Thoracic aorta (tissue), 2 donors: ENCODE measurements around the gene PSD. TPM values are rescaled to one million over a fixed set of nuclear protein-coding genes. Genes with fewer than 3 reads are reported as not detected.

Experiments
- ATAC-seq: fragments of 150-250 bp; one replicate; pipeline ENCODE4 v1.8.0; 2017; ENCODE audit warnings: low read depth; ENCODE audit not compliant: insufficient number of reproducible peaks, low FRiP score
- DNase-seq: peaks from one replicate; pipeline ENCODE4 v3.0.0-alpha.2; 2020; ENCODE audit warnings: low spot score
- H3K27ac ChIP-seq, 2 donors: fragments of 200-600 bp; sonication (generic); 1 replicate in 1 of 2; 2 replicates in 1 of 2; pipeline ENCODE4 v1.5.1; 2016; ENCODE audit warnings: mild to moderate bottlenecking in 2 of 2, moderate library complexity in 2 of 2
- H3K27me3 ChIP-seq: fragments of 200-600 bp; sonication (generic); replicated peaks from 2 replicates; pipeline ENCODE4 v1.6.0; 2016; ENCODE audit warnings: mild to moderate bottlenecking; ENCODE audit not compliant: insufficient read depth
- H3K36me3 ChIP-seq: fragments of 200-600 bp; sonication (generic); one replicate; pipeline ENCODE4 v1.5.1; 2016
- H3K4me1 ChIP-seq, 2 donors: fragments of 200-600 bp; sonication (generic); 1 replicate in 1 of 2; 2 replicates in 1 of 2; pipeline versions ENCODE4 v1.5.1 to v1.6.0; 2016; ENCODE audit warnings: low read depth in 2 of 2, mild to moderate bottlenecking in 1 of 2; ENCODE audit not compliant: control insufficient read depth in 1 of 2
- H3K4me3 ChIP-seq: fragments of 200-600 bp; sonication (generic); 2 replicates; pipeline ENCODE4 v1.5.1; 2016; ENCODE audit warnings: mild to moderate bottlenecking
- H3K9me3 ChIP-seq: fragments of 200-600 bp; sonication (generic); 2 replicates; pipeline ENCODE4 v1.5.1; 2016
- total RNA-seq, 2 donors: library from RNA; depleted of rRNA; stranded (reverse); fragments of >200 nt; gene quantifications; one replicate each; pipeline versions ENCODE4 v1.1.0 to v1.2.3, GENCODE V29; 2016
- TF ChIP-seq, protein P1 (sequence below): fragments of 200-600 bp; sonication (generic); IDR thresholded peaks from one replicate; pipeline ENCODE4 v1.5.1; 2019; ENCODE audit warnings: antibody characterized with exemption

PSD gene
- total RNA-seq, 2 donors from 2014 or later: 0.21 TPM; not detected in 1

DNA sequence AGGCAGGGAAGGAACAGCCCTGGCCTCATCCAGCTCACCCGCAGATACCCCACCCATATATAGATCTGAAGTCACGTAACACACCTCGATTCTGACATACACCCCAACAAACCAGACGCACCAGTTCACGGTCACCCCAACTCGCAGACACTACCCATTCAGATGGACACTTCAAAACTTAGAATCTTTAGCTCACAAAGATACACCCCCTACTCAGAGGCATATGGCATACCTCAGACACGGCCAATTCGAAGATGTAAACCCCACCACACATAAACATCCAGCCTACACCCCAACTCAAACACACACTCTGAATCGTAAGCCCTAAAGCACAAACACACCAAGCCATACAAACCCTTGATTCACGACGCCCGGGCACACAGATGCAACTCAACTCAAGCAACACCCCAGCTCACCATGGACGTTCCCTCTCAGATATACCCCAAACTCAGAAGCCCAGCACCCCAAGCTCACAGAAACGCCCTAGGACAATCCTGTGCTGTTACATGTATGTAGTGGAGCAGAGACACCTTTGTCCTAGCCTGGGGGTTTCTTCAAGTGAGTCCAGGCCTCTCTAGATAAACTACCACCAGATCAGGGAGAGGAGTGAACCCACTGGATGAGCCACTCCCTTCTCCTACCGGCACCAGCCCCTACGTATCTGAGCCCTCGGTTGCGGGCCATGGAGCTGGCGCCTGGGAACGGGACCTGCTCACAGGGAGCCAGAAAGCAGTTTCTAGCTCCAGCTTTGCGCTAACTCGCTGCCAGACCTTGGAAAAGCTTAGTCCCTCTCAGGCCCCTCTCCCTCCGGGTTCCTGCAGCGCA lies 8.8 kb downstream of the PSD start:
- no peak for ATAC-seq
- no peak for DNase-seq

DNA sequence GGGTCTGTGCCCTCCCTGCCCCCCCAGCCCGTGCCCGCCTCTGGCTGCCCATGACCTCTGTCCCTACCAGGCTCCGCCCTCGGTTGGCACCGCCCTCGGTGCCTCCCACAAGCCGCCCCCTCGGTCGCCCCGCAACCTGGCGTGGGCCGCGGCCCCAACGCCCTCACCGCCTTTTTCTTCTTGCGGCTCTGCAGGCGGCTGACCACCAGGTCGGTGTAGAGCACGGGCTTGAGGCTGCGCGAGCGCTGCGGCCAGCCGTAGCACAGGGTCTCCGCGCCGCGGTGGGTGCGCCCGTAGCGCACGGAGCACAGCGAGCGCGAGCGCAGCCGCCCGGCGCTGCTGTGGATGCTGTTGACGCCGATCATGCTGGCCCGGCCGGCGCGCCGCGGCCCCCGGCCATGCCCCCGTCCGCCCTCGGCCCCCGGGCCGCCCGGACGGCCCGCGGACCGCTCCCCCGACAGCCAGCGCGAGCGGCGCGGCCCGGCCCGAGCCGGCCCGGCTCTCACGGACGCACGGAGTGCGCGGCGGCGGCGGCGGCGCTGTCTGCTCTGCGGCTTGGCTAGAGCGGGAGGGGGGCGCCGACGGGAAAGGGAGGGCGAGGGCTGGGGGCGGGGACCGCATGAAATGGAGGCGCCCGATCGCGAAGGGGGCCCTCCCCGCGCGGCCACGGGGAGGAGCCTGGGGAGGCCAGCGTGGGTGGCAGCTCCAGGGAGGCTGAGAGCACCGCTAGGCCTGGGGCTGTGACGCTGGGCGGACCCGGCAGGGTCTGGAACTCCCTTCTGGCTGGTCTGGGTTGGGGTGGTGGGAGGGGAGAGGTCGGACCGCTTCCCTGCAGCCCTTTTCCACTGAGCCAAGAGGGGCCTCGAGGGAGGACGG lies 9.6 kb downstream of the PSD start:
- peaks cover 6 to 11% of the 10 kb centered on the region in 2 donors for H3K4me1 ChIP-seq
- H3K27ac ChIP-seq: no peak overlapping the region
- no peak for ATAC-seq
- TF ChIP-seq, protein P1, sequence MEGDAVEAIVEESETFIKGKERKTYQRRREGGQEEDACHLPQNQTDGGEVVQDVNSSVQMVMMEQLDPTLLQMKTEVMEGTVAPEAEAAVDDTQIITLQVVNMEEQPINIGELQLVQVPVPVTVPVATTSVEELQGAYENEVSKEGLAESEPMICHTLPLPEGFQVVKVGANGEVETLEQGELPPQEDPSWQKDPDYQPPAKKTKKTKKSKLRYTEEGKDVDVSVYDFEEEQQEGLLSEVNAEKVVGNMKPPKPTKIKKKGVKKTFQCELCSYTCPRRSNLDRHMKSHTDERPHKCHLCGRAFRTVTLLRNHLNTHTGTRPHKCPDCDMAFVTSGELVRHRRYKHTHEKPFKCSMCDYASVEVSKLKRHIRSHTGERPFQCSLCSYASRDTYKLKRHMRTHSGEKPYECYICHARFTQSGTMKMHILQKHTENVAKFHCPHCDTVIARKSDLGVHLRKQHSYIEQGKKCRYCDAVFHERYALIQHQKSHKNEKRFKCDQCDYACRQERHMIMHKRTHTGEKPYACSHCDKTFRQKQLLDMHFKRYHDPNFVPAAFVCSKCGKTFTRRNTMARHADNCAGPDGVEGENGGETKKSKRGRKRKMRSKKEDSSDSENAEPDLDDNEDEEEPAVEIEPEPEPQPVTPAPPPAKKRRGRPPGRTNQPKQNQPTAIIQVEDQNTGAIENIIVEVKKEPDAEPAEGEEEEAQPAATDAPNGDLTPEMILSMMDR: no peak
- no peak for DNase-seq
- H3K36me3 ChIP-seq: no peaks in the 10 kb centered on the region
- H3K9me3 ChIP-seq: no peaks in the 10 kb centered on the region
- peaks cover 15% of the 10 kb centered on the region for H3K27me3 ChIP-seq
- peak overlapping the region; percentile 64 for H3K4me3 ChIP-seq

More for the DNA sequence above, 8.8 kb downstream of the PSD start:
- TF ChIP-seq, protein P1: no peak
- peak overlapping the region; percentile 59 for H3K4me3 ChIP-seq
- H3K4me1 ChIP-seq: peaks cover 6 to 11% of the 10 kb centered on the region in 2 donors
- no peaks in the 10 kb centered on the region for H3K9me3 ChIP-seq
- peaks cover 15% of the 10 kb centered on the region for H3K27me3 ChIP-seq
- no peak overlapping the region for H3K27ac ChIP-seq
- H3K36me3 ChIP-seq: no peaks in the 10 kb centered on the region

DNA sequence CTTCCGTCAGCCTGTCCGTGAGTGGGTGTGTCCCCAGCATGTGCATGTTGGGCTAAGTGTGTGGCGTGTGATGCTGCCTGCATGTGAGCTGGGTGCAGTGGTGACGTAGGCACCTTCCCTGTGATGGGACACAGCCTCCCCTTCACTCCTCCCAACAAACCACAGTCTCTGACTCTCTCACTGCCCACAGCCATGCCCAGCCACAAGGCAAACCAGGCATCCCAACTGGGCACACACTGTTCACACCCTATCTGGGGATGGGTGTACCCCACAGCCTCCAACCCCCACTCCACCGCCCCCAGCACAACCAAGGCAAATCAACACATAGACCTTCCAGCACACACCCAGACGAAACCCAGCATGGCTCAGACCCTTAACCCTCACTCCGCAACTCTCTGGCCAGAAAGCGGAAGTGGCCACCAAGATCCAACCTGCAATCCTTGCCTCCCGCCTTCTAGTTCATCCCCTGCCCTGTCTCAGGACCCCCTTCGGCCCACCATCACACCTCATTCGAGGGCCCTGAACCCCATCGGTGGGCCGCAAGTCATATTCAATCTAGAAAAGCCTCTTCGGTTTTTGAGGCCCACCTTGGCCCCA lies 10.4 kb downstream of the PSD start:
- H3K27me3 ChIP-seq: peaks cover 15% of the 10 kb centered on the region
- H3K4me1 ChIP-seq: peaks cover 6 to 11% of the 10 kb centered on the region in 2 donors
- H3K36me3 ChIP-seq: no peaks in the 10 kb centered on the region
- TF ChIP-seq, protein P1: no peak
- H3K9me3 ChIP-seq: no peaks in the 10 kb centered on the region
- no peak overlapping the region for H3K4me3 ChIP-seq
- no peak overlapping the region for H3K27ac ChIP-seq
- ATAC-seq: no peak
- DNase-seq: no peak

DNA sequence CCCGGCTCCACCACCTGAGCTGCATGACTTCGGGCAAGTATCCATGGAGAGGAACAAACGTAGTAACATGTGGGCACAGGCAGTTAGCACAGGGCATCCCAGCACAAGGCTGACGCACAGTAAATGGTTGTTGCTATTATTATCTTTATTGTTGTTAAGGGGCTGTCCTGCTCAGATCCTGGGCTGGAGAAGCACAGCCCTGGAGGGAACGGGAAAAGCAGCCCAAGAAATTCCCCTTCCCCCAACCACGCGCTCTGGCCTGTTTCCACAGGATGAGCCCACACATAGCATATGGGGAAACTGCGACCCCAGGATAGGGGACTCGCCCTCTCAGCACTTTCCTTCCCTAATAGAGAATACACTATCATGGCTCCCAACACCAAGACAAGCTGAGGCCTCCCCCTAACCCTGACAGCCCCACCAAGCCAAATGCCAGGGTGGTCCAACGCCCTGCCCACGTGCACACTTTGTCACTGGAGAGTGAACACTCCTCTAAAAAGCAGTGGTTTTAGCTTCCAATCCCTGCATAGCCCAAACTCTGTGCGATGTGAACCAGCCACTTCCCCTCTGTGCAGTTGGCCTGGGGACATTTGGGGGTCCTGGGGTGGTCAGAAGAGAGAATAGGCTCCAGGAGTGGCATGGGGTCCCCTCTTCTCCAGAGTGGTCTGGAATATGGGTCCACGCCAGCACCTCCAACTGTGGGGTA lies 11.0 kb downstream of the PSD start:
- Histone ChIP-seq H3K27me3 (peaks cover 15% of the 10 kb centered on the region), H3K36me3 (peaks cover under 1% of the 10 kb centered on the region), H3K27ac (no peak overlapping the region), H3K4me3 (no peak overlapping the region), H3K9me3 (no peaks in the 10 kb centered on the region), H3K4me1 (peaks cover 6 to 11% of the 10 kb centered on the region in 2 donors)
- TF ChIP-seq, protein P1: no peak
- ATAC-seq: no peak
- DNase-seq: no peak
